Lower lobe of right lung (tissue), 2 donors: ENCODE measurements around the gene SLC1A3. TPM values are rescaled to one million over a fixed set of nuclear protein-coding genes. Genes with fewer than 3 reads are reported as not detected.
A peak's percentile ranks its signal among the peaks of the same experiment; 100 is the strongest.

Experiments
- ATAC-seq, 2 donors: fragments of 200-7000 bp; cut with Tn5 transposase; one replicate each; pipeline ENCODE4 v1.9.1; 2020 to 2022; ENCODE audit warnings: mild to moderate bottlenecking in 2 of 2, moderate library complexity in 2 of 2
- DNase-seq: peaks from one replicate; pipeline ENCODE4 v3.0.0-alpha.2; 2020
- H3K27ac ChIP-seq: fragments of 200-600 bp; one replicate; pipeline ENCODE4 v1.8.0; 2022
- H3K27me3 ChIP-seq: fragments of 200-600 bp; one replicate; pipeline ENCODE4 v1.8.0; 2022; ENCODE audit warnings: low read depth
- H3K36me3 ChIP-seq: fragments of 200-600 bp; one replicate; pipeline ENCODE4 v1.8.0; 2022; ENCODE audit warnings: mild to moderate bottlenecking
- H3K4me1 ChIP-seq: fragments of 200-600 bp; one replicate; pipeline ENCODE4 v1.8.0; 2022
- H3K4me3 ChIP-seq: fragments of 200-600 bp; one replicate; pipeline ENCODE4 v1.8.0; 2022; ENCODE audit warnings: mild to moderate bottlenecking
- H3K9me3 ChIP-seq: fragments of 200-600 bp; one replicate; pipeline ENCODE4 v1.8.0; 2022
- CTCF ChIP-seq: fragments of 200-600 bp; IDR thresholded peaks from one replicate; pipeline ENCODE4 v1.8.0; 2022; ENCODE audit warnings: antibody characterized with exemption, mild to moderate bottlenecking
- intact Hi-C: fragments of 100-400 bp; cut with DNase I; formaldehyde crosslinking; loops from one replicate; pipeline ENCODE4 v1.11.0; 2022
- total RNA-seq: library from RNA; stranded (reverse); fragmentation: NEBNext Ultra II Directional; extraction: Animal tissue kit (Norgen Biotek cat#: 25700); gene quantifications from one replicate; pipeline ENCODE4 v1.2.1, GENCODE V29; 2021
- donor health status: DM: no; HTN: yes; CAD: no; lungs with severe emphysema.

The SLC1A3 gene
- total RNA-seq, 1 donor from 2014 or later: 52.1 TPM

DNA sequence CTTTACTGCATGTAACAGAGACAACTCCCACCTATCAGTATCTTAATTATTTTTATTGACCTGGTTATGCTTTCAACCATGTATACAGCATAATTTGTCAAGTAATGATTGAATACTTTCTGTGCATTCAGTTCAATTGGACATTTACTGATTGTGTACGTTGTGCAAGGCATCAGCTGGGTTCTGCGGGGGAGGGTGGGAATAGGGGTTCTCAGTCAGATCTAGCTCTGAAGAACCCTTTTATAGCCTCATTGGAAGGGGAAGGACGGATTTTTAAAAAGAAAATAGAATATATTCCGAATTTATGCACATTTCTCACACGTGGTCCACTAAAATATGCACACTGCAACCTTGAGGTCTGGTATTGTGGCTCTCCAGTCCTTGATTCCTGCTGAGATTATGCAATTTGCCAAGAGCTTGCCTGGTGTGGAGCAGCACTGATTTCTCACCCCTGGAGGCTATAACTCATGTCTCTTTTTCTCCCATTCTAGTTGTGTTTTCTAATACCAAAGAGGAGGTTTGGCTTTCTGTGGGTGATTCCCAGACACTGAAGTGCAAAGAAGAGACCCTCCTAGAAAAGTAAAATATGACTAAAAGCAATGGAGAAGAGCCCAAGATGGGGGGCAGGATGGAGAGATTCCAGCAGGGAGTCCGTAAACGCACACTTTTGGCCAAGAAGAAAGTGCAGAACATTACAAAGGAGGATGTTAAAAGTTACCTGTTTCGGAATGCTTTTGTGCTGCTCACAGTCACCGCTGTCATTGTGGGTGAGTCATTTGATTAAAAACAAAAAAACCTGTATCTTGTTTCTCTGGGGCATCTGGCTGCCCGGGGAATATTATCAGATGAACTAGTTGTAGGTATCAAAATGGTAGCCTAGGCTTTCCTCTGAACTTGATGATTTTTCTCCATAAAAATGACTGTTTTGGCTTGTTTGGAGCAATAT is 1.7 kb downstream of the SLC1A3 start:
- no peak for DNase-seq
- H3K4me1 ChIP-seq: no peaks in the 10 kb centered on the region
- H3K9me3 ChIP-seq: no peaks in the 10 kb centered on the region
- no peak overlapping the region for H3K27ac ChIP-seq
- no peaks in the 10 kb centered on the region for H3K36me3 ChIP-seq
- TF ChIP-seq CTCF: no peak
- intact Hi-C loops: no loop called here
- H3K4me3 ChIP-seq: peak overlapping the region; percentile 59
- H3K27me3 ChIP-seq: peaks cover 7% of the 10 kb centered on the region
- peak; percentile 38 to 41 for ATAC-seq

GRCh38 chr5:36610621-36611020 is 4.2 kb downstream of the SLC1A3 start:
- Histone ChIP-seq H3K27me3 (peaks cover 7% of the 10 kb centered on the region), H3K4me1 (no peaks in the 10 kb centered on the region), H3K27ac (no peak overlapping the region), H3K4me3 (no peak overlapping the region), H3K9me3 (no peaks in the 10 kb centered on the region), H3K36me3 (no peaks in the 10 kb centered on the region)
- ATAC-seq: no peak
- DNase-seq: no peak
- intact Hi-C loops: no loop called here
- no peak for TF ChIP-seq CTCF

DNA sequence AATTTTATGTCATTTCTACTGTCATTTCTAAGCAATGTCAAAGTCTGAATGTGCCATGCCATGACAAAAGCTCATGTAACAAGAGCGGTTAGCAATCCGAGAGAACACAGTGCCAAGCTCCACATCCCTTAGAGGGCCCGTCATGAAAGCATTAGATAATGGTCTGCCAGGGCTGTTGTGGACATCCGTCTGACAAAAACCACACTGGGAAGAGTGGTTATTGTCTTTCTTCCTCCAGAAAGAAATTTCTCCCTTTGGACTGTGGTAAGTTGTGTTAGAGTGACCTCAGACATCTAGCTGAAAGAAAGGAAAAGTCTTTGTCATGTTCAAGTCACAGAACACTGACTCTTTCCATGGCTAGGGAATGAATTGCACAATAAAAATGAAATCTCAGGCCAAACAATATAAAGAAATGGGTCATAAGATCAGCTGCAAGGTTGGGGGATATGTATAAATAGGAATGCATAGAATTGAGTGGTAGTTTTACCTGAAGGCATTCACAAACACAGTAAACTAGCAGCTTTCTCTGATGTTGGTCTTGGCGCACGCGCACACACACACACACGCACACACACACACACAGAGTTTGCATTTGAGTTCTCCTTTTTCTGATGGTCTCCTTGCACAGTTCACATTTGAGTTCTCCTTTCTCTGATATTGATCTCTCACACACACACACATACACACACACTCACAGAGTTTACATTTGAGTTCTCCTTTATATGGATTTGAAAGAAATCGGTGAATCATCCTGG is 5.3 kb downstream of the SLC1A3 start:
- no peaks in the 10 kb centered on the region for H3K9me3 ChIP-seq
- intact Hi-C loops: no loop called here
- H3K27me3 ChIP-seq: peaks cover 7% of the 10 kb centered on the region
- H3K4me3 ChIP-seq: no peak overlapping the region
- DNase-seq: no peak
- ATAC-seq: no peak
- H3K36me3 ChIP-seq: no peaks in the 10 kb centered on the region
- H3K27ac ChIP-seq: no peak overlapping the region
- TF ChIP-seq CTCF: no peak
- H3K4me1 ChIP-seq: no peaks in the 10 kb centered on the region

- DNase-seq: no peak
- no peak for ATAC-seq
- TF ChIP-seq CTCF: no peak
- Histone ChIP-seq H3K4me3 (no peak overlapping the region), H3K9me3 (no peaks in the 10 kb centered on the region), H3K4me1 (no peaks in the 10 kb centered on the region), H3K27me3 (no peaks in the 10 kb centered on the region), H3K27ac (no peak overlapping the region), H3K36me3 (no peaks in the 10 kb centered on the region)
- intact Hi-C loops: no loop called here
These were observed 6.8 kb downstream of the SLC1A3 start for GRCh38 chr5:36613241-36613640.

DNA sequence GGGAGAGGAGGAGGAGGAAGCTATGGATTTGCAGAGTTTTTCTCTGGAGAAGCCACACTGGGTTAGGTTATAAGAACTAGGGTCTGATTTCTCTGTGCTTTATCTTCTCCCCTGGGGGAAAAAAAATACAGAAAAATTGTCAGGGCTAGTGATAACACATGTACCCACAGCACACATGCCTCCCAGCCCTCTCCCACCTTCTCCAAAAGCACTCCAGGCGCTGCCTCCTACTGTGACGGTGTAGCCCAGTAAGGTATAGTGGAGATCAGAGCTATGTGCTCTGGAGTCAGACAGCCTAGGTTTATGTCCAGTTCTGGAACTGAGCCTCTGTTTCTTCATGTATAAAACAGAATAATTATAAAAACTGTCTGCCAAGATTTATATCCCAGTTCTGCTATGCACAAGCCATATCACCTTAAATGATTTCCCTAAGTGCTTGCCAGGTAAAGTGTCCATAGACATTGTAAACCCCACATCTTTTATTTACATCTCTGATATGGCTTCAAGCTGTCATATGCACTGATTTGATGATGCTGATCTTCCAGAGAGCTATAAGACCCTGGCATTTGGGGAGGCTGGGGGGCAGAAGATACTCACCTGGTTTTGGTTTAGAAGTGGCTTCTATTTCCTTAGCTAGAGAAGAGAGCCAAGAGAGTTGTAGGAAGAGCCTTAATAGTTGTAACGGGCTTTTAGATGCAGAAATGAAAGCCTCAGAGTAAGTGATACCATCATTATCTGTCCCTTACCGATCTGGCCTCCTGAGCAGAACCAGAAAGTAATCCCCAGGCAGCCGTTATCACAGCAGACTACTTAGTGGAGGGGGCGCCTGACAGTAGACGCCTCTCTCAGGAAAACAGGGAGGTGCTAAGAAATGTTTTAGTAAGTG is 7.6 kb downstream of the SLC1A3 start:
- Histone ChIP-seq H3K36me3 (no peaks in the 10 kb centered on the region), H3K27me3 (no peaks in the 10 kb centered on the region), H3K27ac (no peak overlapping the region), H3K4me1 (no peaks in the 10 kb centered on the region), H3K4me3 (no peak overlapping the region), H3K9me3 (no peaks in the 10 kb centered on the region)
- no peak for ATAC-seq
- intact Hi-C loops: no loop called here
- DNase-seq: no peak
- no peak for TF ChIP-seq CTCF
